ENCODE data around the gene PKDCC.

DNA sequence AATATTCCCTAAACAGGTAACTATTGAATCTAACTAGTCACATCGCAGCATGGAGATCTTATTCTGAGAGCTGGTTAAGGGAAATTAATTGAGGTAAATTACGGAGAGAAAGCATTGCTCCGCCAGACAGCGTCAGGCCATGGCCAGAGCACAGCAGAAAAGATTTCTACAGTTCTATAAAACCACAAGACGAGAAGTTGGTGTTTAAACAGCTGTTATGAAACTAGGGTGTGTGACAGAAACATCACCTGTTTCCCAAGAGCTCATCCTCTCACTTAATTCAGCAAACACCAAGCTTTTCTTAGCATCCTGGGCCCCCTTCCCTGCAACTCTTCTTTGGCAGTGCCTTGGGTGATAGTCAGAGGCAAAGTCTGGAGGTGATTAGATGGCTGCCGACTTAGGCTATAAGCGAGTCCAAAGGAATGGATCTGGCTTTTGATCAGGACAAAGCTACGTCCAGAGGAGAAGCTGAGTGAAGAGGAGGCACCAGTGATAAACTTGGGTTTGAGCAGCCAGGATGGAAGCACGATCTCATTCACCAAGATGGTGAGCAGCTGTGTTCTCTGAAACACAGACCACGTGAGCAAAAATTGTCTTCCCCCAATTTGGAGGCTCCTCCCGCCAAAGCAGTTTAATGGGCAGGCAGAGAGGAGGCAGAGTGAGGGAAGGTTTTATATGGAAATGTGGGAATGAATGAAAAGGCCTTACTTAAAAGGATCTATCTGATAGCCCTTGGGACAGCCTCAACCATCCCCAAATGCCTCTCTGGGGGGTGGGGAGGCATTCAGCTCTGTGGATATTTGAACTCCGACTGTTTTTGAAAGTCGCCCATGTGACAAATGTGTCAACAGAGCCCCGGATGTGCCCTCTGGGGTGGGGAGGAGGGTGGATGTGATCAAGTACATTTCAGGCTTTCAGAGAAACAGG, 57.8 kb downstream of the PKDCC start:
- TF ChIP-seq, protein P1, sequence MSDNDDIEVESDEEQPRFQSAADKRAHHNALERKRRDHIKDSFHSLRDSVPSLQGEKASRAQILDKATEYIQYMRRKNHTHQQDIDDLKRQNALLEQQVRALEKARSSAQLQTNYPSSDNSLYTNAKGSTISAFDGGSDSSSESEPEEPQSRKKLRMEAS (IDR thresholded peaks at IDR 0.05): no peak
- TF ChIP-seq RAD21 (IDR thresholded peaks at IDR 0.05; ENCODE audit: low read depth) (no peak), EP300 (IDR thresholded peaks at IDR 0.05; ENCODE audit: borderline replicate concordance) (no peak), TCF12 (IDR thresholded peaks at IDR 0.05; ENCODE audit: low read depth) (no peak), CEBPB (IDR thresholded peaks at IDR 0.05) (no peak), YY1 (IDR thresholded peaks at IDR 0.05; ENCODE audit: low read depth) (no peak), NFIC (IDR thresholded peaks at IDR 0.05) (no peak), TAF1 (IDR thresholded peaks at IDR 0.05; ENCODE audit: low read depth) (no peak), CREB1 (IDR thresholded peaks at IDR 0.05; ENCODE audit: low read depth) (no peak), TEAD4 (IDR thresholded peaks at IDR 0.05) (no peak)
- TF ChIP-seq, protein P2, sequence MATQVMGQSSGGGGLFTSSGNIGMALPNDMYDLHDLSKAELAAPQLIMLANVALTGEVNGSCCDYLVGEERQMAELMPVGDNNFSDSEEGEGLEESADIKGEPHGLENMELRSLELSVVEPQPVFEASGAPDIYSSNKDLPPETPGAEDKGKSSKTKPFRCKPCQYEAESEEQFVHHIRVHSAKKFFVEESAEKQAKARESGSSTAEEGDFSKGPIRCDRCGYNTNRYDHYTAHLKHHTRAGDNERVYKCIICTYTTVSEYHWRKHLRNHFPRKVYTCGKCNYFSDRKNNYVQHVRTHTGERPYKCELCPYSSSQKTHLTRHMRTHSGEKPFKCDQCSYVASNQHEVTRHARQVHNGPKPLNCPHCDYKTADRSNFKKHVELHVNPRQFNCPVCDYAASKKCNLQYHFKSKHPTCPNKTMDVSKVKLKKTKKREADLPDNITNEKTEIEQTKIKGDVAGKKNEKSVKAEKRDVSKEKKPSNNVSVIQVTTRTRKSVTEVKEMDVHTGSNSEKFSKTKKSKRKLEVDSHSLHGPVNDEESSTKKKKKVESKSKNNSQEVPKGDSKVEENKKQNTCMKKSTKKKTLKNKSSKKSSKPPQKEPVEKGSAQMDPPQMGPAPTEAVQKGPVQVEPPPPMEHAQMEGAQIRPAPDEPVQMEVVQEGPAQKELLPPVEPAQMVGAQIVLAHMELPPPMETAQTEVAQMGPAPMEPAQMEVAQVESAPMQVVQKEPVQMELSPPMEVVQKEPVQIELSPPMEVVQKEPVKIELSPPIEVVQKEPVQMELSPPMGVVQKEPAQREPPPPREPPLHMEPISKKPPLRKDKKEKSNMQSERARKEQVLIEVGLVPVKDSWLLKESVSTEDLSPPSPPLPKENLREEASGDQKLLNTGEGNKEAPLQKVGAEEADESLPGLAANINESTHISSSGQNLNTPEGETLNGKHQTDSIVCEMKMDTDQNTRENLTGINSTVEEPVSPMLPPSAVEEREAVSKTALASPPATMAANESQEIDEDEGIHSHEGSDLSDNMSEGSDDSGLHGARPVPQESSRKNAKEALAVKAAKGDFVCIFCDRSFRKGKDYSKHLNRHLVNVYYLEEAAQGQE (IDR thresholded peaks at IDR 0.05; ENCODE audit: low read depth): no peak

All from Ishikawa (cell line).